Stimulated activated CD4-positive, alpha-beta T cell treated with anti-CD3 and anti-CD28 coated beads, Interleukin-2, amount 100 ng/mL, for 4 hours (primary cell): ENCODE data around the gene STARD5.
A peak's percentile ranks its signal among the peaks of the same experiment; 100 is the strongest.
"Not testable (repeated sequence)": the region's sequence is repeated elsewhere in the genome, so short reads cannot be mapped to it uniquely, and the experiment has no call there.

Experiments used
- DNase-seq: peaks from one replicate; pipeline ENCODE4 v3.0.0-alpha.2; 2020; ENCODE audit warnings: low read depth

Gene STARD5

DNA sequence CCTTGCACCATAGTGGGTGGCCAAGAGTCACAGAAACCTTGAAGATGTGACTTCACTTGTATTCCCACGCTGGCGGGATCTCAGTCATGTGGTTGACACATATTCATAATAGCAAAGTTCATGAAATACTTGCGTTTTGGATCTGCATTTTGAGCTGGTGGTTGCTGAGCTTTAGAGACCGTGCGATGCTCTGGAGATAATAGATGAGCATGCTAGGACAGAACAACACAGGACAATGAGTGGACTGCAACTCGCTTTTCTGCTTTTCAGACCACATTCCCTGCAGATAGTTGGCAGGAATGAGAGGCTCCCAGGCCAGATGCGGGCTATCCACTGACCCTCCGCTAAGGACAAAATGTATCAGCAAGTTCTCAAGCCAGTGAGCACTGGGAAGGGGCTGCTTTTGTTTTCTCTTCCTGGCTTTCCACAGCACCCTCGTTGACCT, 13.8 kb upstream of the STARD5 start:
- DNase-seq: no peak

DNA sequence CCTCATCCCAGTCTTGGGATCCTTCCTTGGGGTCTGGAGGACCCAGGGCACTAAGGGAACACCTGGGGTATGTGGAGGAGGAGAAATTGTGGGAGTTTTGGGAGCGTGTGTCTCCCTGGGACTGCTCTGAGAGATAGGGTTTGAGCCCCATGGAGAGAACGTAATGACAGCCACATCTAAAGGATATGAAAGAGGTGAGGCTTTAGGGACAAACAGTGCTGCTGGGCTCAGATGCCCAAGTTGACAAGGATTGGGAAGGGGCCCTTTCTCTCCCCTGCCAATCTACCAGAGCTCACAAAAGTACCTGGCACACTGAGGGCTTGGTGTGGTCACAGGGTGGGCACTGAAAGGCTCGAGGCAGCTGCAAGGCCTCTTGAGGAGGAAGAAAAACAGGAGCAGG, 13.3 kb upstream of the STARD5 start:
- DNase-seq: no peak

DNA sequence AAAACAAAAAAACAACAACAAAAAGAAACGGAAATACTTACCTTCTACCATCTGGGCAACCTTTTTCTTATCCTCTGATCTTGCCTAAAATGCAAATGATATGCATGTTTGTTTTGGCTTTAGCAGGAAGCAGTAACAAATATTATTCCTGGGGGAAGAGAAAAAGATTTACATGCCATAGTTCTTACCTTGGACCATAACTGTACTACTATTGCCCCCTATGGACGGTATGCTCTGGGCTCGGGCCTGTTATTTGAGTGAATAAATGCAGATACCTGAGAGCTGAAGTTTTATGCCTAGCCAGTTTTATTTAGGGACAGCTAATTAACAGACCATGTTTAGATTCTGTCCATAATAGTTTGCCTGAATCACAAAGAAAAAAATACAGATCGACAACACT, 12.6 kb upstream of the STARD5 start:
- peak; percentile 19 for DNase-seq

DNA sequence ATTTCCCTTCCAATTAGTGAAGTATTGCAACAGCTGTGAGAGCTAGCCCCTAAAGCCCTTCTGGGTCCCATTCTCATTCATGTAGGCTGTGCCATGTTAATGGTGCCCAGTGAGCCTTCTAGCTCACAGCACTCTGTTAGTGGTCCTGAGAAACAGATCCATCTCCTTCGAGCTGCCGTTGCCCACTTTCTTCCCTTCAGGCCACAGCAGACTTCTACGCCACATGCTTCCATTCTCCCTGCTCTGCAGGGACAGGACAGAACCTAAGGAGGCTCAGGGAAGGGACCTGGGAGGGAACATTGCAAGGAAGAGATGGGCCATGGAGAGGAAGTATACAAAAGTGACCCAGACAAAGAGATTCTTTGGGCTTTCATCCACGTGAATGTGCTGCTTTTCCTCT, 11.7 kb upstream of the STARD5 start:
- DNase-seq: no peak

DNA sequence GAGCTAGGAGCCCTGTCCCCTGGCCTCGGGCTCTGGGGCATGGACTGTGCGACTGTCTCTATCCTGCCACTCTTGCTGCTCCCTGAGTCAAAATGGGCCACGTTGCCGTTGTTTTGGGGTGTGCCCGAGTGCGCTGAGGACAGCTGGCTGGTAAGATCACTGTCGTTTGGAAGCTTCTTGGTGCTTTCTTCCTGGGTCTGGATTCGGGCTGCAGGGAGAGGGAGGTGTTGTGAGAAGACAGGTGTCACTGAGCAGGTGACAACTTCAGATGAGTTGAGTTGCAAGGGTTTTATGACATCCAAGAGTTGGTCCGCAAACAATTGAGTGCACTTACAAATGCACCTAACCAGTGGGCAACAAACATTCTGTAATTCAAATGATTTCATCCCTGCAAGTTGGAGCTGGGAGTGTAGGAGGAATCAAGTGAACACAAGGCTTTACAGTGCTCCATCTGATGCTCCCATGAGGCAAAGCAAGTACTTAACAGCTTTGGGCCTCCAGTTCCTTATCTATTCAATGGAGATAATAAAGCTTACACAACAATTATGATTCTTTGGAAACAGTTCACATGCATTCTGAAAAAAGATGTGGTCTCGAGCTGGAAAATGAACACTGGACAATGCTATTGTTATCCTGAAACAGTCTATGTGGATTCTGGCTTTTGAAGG, 11.0 kb upstream of the STARD5 start:
- DNase-seq: no peak

DNA sequence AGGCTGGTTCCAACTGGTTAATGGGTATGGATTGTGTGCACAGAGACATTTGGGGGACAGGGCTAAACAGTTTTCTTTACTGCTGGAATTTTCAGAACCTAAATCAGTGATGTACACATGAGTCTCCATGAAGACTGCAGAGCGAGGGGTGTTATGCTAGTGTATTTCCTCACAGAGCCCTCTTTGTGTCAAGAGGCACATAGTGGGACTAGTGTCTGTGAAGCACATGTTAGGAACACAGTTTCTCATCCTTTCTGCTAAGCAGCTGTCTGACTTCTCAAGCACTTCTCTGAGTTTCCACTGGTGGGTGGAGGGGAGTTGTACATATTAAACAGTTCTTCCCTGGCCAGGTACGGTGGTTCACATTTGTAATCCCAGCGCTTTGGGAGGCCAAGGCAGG, 9.4 kb upstream of the STARD5 start:
- DNase-seq: no peak

DNA sequence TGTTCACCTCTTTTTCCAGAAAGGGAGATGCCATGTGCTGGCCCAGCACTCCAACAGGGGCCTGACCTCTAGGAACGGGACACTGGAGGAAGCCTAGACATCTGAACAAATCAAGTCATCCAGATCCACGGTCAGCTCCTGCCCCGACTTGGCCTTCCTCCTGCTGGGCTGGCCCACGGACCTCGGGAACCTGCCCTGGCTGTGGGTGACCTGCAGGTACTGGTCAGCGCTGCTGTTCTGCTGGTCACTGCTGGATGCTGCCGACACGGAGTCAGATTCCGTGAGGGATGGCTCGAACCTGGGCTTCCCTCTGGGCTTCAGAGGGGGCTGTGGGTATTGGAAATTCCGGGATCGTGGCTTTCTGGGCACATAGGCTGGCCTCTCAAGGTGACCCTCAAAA, 8.4 kb upstream of the STARD5 start:
- no peak for DNase-seq

DNA sequence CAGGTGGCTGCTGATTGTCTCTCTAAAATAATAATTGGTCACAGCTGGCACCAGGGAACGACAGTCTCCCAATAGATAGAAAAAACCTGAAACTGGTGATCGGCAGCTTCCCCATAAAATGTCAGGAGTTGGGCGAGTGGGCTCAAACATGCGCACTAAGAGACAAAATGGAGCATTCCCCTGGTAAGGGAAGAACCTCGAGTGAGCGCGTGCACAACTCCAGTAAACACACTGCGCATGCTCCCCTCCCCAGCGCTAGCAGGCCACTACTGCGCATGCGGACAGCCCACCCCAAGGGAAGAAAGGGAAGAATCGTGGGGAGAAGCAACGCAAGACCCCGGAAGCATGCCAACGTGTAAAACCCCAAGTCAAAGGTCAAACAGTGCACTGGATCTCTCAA, 7.7 kb upstream of the STARD5 start:
- no peak for DNase-seq

DNA sequence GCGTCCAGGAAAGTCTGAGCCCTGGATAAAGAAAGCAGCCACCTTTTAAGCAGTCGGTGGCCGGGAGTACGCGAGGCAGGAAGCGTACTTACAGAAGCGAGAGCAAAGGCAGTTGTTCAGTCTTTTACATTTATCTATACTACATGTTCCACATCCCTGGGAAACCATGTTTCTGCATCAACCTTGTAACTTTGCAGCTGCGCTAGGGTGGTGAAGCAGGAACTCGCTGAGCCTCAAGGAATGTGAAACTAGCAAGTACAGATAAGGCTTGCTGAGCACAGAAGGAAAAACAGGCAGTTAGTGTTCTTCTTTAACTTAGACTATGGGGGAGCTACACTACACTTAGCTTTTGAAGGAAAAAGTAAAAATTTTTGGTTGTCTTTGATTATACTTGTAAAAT, 7.2 kb upstream of the STARD5 start:
- DNase-seq: not testable (repeated sequence)

DNA sequence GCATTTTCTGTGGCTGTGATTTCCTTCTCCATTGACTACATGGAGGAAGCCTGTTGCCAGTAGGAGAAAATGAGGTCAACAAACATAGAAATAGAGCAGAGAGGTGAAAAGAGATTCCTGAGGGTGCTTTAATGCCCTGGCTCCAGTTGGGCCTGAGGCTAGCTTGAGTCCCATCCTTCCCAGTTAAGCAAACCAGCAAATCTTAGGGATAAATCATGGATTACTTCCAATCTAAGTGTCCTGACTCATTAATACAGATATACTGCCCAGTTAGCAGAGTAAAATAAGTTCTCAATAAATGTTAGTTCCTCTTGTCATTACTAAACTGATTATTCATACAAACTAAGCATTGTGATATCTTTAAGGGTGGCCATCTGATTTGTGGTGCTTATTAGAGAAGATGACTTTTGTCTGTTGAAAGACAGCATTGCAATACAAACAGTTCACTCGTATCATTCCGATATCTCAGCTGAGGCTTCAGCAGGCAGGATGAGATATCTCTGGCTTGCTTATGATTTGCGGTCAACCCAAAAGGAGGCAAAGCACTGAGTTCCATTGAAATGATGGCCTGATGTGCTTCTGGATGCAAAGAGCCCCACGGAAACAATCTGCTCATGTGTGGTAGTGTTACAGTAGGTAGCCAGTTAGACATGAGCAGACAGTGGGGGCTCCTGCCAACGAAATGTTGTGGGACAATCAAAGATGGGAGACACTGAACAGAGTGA, 6.6 kb upstream of the STARD5 start:
- no peak for DNase-seq

DNA sequence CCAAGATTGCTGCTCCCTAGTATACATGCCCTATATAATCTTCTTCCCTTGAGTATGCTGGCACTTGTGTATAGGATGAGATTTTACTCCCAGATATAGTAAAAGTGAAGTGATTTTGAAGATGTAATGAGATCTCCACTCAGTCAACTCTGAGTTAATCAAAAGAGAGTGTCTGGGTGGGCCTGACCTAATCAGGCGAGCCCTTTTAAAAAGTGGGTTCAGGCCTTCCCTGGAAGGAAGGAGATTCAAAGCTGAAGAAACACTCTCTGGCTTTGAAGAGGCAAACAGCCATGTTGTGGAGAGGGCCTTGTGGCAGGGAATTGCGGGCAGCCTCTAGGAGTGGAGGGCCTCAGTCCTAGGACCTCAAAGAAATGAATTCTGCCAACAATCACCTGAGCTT, 5.5 kb upstream of the STARD5 start:
- no peak for DNase-seq

DNA sequence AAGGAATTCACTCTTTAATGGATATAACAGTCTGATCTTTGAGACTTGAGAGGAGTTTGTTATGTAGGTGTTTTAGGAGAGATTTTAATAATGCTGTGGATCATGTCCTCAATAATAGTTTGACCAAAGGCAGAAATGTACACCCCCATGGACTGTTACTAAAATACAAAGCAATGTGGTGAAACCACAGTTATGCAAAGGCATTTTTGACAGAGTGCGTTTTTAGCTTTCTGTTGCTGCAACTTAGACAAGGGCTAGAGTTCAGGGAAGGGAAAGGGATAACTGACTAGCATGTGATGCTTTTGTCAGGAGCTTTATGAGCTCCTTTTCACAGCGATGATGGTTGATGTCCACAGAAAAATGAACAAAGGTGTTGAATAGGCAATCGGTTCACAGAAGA, 3.6 kb upstream of the STARD5 start:
- DNase-seq: no peak

DNA sequence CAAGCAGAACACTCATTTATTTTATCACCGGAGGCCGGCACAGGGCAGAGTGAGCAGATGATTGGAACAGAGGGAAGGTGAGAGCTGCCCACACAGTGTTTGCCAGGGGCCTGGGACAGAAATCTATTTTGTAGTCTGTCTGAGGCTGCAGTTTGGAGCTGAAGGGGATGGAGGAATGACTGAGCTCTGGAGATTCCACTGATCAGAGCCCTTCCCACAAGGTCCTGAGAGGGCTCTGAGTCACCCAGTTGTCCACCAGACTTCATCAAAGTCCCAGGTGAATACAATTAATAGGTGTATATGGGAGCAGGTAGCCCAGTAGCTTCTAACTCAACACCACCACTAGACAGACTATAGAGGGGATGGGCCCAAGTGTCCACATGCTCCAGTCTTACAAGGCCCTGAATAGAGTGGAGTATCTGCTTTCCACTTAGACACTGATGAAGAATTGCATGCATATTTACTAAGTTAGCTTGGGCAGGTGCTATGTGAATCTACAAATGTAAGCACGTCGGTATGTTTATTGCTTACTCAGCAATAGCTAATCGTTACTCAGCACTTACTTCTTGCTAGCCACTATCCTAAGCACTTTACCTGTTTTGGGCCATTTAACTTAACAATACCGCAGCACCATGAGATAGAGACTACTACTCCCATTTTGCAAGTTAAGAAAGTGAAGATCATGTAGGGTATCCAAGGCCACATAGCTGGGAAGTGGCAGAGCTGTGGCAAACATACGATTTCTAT, 2.7 kb upstream of the STARD5 start:
- no peak for DNase-seq

DNA sequence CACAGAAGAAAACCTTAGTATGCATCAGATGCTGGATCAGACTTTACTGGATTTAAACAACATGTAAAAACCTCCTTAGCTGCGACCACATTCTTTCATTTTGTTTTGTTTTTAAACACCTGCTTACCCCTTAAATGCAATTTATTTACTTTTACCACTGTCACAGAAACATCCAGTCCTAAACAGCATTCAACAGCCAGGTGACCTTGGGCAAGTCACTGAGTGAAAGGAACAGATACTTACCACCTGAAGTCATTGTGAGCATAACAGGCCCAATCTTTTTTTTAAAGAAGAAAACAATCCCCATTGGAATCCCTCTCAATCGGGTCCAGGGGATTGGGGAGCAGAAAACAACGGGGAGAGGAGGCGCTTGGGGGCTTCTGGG, 390 bp downstream of the STARD5 start:
- DNase-seq: no peak

DNA sequence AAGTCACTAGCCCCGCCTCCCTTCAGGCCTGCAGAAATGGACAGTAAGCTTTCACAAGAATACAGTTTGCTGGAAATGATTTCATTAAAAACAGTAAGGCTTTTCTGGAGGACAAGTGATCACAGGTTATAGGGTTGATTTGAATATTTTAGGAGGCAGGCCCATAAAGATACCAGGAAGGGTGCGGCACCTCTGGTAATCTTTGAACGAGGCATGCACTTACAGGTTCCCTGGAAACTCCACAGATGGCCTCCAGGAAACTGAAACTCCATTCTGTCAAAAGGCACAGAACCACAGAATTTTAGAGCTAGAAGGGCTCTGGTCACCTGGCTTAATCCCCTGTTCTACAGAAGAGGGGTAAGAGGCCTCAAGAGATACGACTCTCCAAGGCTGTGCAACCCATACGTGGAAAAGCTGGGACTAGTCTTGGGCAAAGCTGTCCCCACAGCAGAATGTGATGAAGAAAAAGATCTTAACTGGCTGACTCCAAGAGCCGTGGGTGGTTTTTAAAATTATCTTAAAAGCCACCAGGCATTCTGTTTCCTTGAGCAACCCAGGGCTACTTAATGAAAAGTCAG, 1.2 kb downstream of the STARD5 start:
- no peak for DNase-seq

DNA sequence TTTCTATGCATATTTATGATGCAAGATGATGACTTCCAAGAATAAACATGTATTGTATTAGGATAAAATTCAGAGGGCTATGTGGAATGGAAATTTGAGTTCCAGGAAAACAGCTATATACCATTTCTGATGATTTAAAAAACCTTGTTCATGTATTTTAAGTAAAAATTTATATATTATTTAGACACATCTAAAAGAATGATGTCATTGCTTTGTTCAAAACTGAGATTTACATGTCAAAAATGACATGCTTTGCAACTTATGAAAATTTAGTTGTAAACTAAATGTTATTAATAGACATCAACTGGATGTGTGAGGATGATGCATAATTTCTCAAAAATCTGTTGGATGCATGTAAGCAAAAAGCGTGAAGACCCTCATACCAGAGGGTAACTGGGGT, 2.3 kb downstream of the STARD5 start:
- no peak for DNase-seq

DNA sequence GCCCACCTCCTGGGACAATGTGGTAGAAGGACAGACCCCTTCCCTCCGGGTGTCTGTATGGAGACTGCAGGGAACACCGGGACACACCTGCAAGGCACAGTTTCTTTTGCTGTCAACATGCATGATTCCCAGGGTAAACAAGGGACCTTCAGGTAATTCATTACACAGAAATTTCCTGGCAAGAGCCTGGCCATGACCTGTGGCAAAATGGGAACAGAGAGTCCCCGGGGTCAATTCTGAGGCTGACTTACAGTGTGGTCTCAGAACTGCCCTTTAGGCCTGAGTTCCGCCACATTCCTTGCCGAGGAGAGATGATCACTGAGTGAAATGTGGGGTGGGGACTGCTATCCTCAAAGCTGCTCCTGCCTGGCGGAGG, 6.3 kb downstream of the STARD5 start:
- no peak for DNase-seq

DNA sequence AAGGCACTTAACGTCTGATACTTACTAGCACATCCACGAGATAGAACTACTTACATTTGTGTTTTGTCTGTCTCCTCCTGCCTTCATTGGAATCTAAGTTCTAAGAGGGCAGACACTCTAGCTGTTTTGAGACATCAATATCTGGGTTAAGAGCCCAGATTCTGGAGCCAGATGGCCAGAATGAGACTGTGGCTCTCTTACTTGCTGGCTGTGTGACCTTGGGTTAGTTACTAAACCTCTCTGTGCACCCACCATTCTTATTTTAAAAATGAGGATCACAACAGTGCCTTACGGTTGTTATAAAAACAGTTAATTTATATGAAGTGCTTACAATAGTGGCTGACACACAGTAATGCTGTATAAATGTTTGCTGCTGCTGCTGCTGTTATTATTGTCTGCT, 7.7 kb downstream of the STARD5 start:
- no peak for DNase-seq

DNA sequence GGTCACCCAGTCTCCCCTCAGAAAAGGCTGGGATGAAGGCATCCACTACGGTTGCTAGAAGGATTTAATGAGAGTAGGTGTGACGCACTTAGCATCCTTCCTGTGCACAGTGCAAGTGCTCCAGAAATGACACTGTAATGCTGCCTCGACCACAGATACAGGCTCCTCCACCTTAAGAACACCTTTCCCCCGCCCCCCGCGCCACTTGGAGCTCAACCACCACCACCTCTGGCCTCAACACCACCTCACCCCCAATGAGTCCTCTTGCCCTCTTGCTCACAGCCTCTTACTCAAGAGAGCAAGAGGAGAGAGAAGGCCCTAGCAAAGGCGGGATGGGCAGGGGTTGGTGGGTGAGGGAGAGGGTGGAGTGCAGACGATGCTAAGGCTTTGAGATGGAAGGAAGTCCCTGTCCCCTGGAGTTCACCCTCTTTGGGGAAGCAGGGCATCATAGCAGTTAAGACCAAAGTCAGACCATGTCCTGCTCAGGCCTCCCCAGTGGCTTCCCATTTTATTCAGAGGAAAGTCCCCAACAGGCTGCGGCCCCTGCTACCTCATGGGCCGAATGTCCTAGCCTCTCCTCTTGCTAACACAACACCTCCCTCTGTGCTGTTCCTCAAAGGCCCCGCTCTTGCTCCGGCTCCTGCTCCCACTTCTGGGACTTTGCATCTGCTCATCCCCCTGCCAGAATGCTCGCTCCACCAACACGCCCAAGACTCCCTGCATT, 8.3 kb downstream of the STARD5 start:
- DNase-seq: no peak

DNA sequence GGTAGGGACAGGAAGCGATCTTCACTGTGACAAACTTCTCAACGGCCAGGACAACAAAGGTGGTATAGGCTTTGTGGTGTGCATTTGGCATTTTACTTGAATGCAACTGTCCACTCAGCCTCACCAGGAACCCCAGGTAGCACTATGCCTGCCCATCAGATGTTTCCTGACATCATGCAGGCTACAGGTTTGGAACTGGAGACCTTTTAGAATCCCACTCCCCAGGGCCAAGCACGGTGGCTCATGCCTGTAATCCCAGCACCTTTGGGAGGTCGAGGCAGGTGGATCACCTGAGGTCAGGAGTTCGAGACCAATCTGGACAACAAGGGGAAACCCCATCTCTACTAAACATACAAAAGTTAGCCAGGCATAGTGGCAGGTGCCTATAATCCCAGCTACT, 9.6 kb downstream of the STARD5 start:
- DNase-seq: no peak

DNA sequence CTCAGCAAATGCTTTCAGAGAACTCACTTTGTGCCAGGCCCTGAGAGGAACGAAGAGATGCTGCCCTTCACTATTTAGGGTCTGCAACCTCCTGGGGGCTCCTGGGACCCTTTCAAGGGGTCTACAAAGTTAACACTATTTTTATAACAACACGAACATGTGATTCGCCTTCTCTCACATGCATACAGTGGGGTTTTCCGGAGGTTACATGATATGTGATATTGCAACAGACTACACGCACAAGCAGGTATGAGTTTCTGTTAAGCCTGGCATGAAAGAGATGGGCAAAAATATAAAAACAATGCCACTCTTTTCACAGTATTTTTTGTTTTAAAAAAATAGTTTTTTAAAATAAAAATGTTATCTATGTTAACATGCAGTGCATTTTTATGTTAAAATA, 10.3 kb downstream of the STARD5 start:
- no peak for DNase-seq

DNA sequence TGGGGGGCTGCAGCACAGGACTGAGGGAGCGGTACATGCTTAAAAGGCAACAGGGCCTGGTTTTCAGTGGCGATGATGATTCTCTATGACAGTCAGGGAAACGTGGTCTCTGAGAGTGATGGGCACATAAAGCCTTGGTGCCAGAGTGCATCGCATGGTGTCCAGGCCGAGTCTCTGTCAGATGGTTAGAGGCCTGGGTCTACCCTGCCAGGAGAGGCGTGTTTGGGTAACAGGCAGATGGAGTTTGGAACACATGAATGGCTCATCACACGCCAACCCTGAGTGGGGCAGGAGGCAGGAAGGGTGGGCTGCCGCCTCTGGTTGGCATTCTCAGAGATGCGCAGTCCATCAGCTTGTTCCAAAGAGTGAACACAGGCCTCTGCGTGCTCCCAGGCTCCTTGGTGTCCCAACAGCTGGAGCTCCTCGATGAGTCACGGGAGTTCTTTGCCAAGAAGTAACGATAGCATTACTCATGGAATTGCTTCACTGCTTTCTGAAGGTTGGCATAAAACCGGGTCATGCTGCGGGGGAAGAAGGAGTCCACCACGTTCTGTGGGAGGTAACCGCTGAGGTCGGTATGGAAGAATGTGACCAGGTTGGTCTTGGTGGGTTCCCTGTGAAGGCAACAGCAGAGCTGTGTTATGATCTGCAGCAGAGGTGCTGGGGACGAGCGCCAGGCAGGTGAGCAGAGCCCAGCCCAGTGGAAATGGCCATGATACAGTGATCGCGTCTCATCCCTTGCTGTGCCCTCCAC, 11.0 kb downstream of the STARD5 start:
- no peak for DNase-seq
